ENCODE results near the gene C1orf105. TPM values are rescaled to one million over a fixed set of nuclear protein-coding genes. Genes with fewer than 3 reads are reported as not detected.
A peak's percentile ranks its signal among the peaks of the same experiment; 100 is the strongest.

The C1orf105 gene
- total and polyA plus RNA-seq, 2 of the 8 experiments (the other 6 are each of a cell fraction or from before 2014, with no cell fraction given): not detected

- no peak overlapping the region for H3K56ac ChIP-seq (replicated peaks; ENCODE audit: insufficient read length, low read depth, low read length)
- H3K23ac ChIP-seq (ENCODE audit: insufficient read length): no peak overlapping the region
- H3K4me2 ChIP-seq (ENCODE audit: insufficient read depth in 1 of 2, low read depth in 2 of 2, low read length in 2 of 2): no peak overlapping the region
- H4K8ac ChIP-seq (ENCODE audit: extremely low read depth, insufficient read depth, low read length): no peak overlapping the region
- H3K4me3 ChIP-seq (ENCODE audit: extremely low read depth in 1 of 4, insufficient read depth in 2 of 4, low read depth in 3 of 4, low read length in 4 of 4): no peak overlapping the region
- ChIA-PET CTCF (ENCODE audit: partially characterized antibody) (interaction anchor here (0.7 to 4.2 kb wide), 22 partner anchors 9 to 602 kb away, joined by 3 to 32 read pairs (median 4); no protein-coding TSS in a partner anchor), POLR2A (ENCODE audit: partially characterized antibody) (no interaction called here)
- H3K18ac ChIP-seq (ENCODE audit: extremely low read depth, low read length): no peak overlapping the region
- 55% methylated on average over 5 of the region's 5 CpGs; no CpG with 5 or more reads in 1 of the 2 experiments for WGBS, 2 experiments (ENCODE audit: extremely low coverage in 1 of 2, insufficient coverage in 1 of 2, insufficient read length in 1 of 2, insufficient replicate concordance in 2 of 2, low coverage in 1 of 2, low lambda C conversion rate in 2 of 2, missing lambda C conversion rate in 1 of 2)
- no peak overlapping the region for H3K9ac ChIP-seq (replicated peaks in 1 of 4; ENCODE audit: extremely low read depth in 1 of 4, low read depth in 3 of 4, low read length in 3 of 4)
- peaks cover 2 to 5% (median 3%) of the 10 kb centered on the region in 4 experiments; a peak in 4 of 7 replicates for H3K4me1 ChIP-seq (replicated peaks in 1 of 4; ENCODE audit: control insufficient read depth in 3 of 4, insufficient read depth in 4 of 4, low read length in 3 of 4)
- no peak overlapping the region for H2BK20ac ChIP-seq (ENCODE audit: low read length)
- H4K20me1 ChIP-seq (replicated peaks in 1 of 2; ENCODE audit: control insufficient read depth in 1 of 2, insufficient read depth in 2 of 2, low read length in 2 of 2): no peaks in the 10 kb centered on the region
- no peak overlapping the region for H2AFZ ChIP-seq (ENCODE audit: low read length)
- H4K5ac ChIP-seq (ENCODE audit: insufficient read length, low read depth, low read length): no peak overlapping the region
- peak; percentile 69 to 75 for TF ChIP-seq RAD21 (IDR thresholded peaks at IDR 0.05 in 1 of 2, conservative IDR thresholded peaks at IDR 0.05 in 1 of 2; ENCODE audit: low read depth in 2 of 2, low read length in 2 of 2)
- TF ChIP-seq RFX5 (IDR thresholded peaks at IDR 0.05; ENCODE audit: borderline replicate concordance, low read depth, low read length): no peak
- TF ChIP-seq CTCF (IDR thresholded peaks at IDR 0.05; ENCODE audit: control extremely low read depth in 1 of 3, insufficient read depth in 1 of 3, low read depth in 1 of 3, low read length in 3 of 3): peak; percentile 57 to 73 (median 67)
- no peaks in the 10 kb centered on the region for H3K36me3 ChIP-seq (ENCODE audit: control insufficient read depth in 2 of 4, insufficient read depth in 4 of 4, low read length in 3 of 4)
- no peak overlapping the region for H2AK5ac ChIP-seq (ENCODE audit: low read depth, low read length)
- H3K9me3 ChIP-seq (ENCODE audit: insufficient read depth in 2 of 2, low read depth in 1 of 2, low read length in 1 of 2): no peaks in the 10 kb centered on the region
- H2BK5ac ChIP-seq (ENCODE audit: low read depth, low read length): no peak overlapping the region
- no peaks in the 10 kb centered on the region for H3K23me2 ChIP-seq (ENCODE audit: low read depth, low read length)
- no peak for DNase-seq (ENCODE audit: low read depth in 1 of 2, low spot score in 2 of 2)
- no peaks in the 10 kb centered on the region for H3K79me1 ChIP-seq (ENCODE audit: low read depth, low read length)
- no peak overlapping the region for H3K4ac ChIP-seq (replicated peaks; ENCODE audit: insufficient read length, low read depth, low read length)
- no peak overlapping the region for H2BK12ac ChIP-seq (ENCODE audit: low read depth, low read length)
- H3K79me2 ChIP-seq (ENCODE audit: control insufficient read depth in 1 of 2, insufficient read depth in 2 of 2, low read length in 2 of 2): no peaks in the 10 kb centered on the region
- H2BK15ac ChIP-seq (ENCODE audit: low read length): no peak overlapping the region
- no peak overlapping the region for H2BK120ac ChIP-seq (replicated peaks; ENCODE audit: low read depth, low read length)
- peak; percentile 87 for FAIRE-seq
- H3K14ac ChIP-seq (ENCODE audit: insufficient read length): no peak overlapping the region
- no peak overlapping the region for H3K27ac ChIP-seq (ENCODE audit: low read depth, low read length)
- no peak overlapping the region for H4K91ac ChIP-seq (replicated peaks; ENCODE audit: insufficient read length, low read length)
- H3K27me3 ChIP-seq (replicated peaks in 1 of 4; ENCODE audit: control insufficient read depth in 3 of 4, extremely low read depth in 1 of 4, insufficient read depth in 3 of 4, low read length in 3 of 4): no peaks in the 10 kb centered on the region
Observed at GRCh38 chr1:172401892-172402291, 18.6 kb upstream of the C1orf105 start.
